ENCODE measurements around the gene TBC1D5.

DNA sequence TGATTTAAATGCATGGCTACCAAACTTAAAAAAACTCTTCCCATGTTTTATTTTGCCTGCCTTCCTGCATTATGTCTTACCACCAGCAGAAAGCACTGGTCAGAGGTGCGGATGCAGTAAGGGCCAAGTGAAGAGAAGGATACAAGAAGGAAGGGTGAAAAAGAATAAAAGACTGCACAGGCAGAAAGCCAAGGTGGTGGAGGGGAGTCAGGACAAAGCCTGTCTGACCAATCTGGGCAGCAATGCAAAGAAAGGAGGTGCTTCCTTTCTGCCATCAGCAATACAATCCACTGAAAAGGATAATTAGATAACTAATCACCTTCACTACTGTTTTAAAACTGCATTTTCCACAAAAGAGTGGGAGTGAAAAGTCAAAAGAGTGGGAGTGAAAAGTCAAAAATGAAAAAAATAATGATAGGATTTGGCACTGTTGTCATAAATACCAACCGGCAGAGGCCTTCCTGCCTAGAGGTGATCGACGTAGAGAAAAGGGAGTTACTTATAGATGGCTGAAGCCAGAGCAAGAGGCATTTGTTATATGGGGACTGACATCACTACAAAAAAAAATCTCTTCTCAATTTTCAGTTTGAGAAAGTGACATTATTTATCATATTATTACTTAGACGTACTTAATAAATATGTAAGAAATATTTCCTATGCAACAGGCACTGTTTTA is 385.3 kb downstream of the TBC1D5 start:
- TF ChIP-seq EZH2 (IDR thresholded peaks at IDR 0.05; ENCODE audit: insufficient read depth, poor library complexity, severe bottlenecking) (no peak), EZH2phosphoT487 (IDR thresholded peaks at IDR 0.05; ENCODE audit: insufficient read depth, low read depth) (no peak)

Data from GM23248 (cell line).